Heart left ventricle (tissue), 16 donors: ENCODE results near the gene RIPK4. TPM values are rescaled to one million over a fixed set of nuclear protein-coding genes. Genes with fewer than 3 reads are reported as not detected.

ENCODE experiments used
- ATAC-seq, 4 donors: fragments of 200-7000 bp; cut with Tn5 transposase; one replicate each; pipeline ENCODE4 v1.9.1; 2020 to 2022; ENCODE audit warnings: moderate library complexity in 4 of 4, mild to moderate bottlenecking in 3 of 4, moderate number of reproducible peaks in 1 of 4
- DNase-seq, 5 donors: peaks; one replicate each; pipeline ENCODE4 v3.0.0-alpha.2; 2020
- H3K27ac ChIP-seq, 12 donors: fragments of 200-600 bp; sonication (generic) in 4 of 12; one replicate each; pipeline versions ENCODE4 v1.5.0 to v1.8.0; 2016 to 2022; ENCODE audit warnings: mild to moderate bottlenecking in 2 of 12
- H3K27me3 ChIP-seq, 9 donors: fragments of 200-600 bp; sonication (generic) in 2 of 9; one replicate each; pipeline versions ENCODE4 v1.5.1 to v1.8.0; 2016 to 2022; ENCODE audit warnings: mild to moderate bottlenecking in 3 of 9
- H3K36me3 ChIP-seq, 9 donors: fragments of 200-600 bp; sonication (generic) in 2 of 9; one replicate each; pipeline versions ENCODE4 v1.5.0 to v1.8.0; 2018 to 2022; ENCODE audit warnings: mild to moderate bottlenecking in 2 of 9
- H3K4me1 ChIP-seq, 12 donors: fragments of 200-600 bp; sonication (generic) in 4 of 12; one replicate each; pipeline versions ENCODE4 v1.5.0 to v1.8.0; 2016 to 2022; ENCODE audit warnings: mild to moderate bottlenecking in 3 of 12
- H3K4me3 ChIP-seq, 12 donors: fragments of 200-600 bp; sonication (generic) in 4 of 12; one replicate each; pipeline versions ENCODE4 v1.5.0 to v1.8.0; 2017 to 2022; ENCODE audit warnings: mild to moderate bottlenecking in 9 of 12, moderate library complexity in 4 of 12
- H3K9me3 ChIP-seq, 12 donors: fragments of 200-600 bp; sonication (generic) in 4 of 12; one replicate each; pipeline versions ENCODE4 v1.5.0 to v1.8.0; 2016 to 2022; ENCODE audit warnings: mild to moderate bottlenecking in 1 of 12
- CTCF ChIP-seq, 12 donors: fragments of 200-600 bp; sonication (generic) in 4 of 12; IDR thresholded peaks; one replicate each; pipeline versions ENCODE4 v1.5.0 to v1.8.0; 2018 to 2022; ENCODE audit warnings: antibody characterized with exemption in 12 of 12, mild to moderate bottlenecking in 5 of 12
- POLR2A ChIP-seq, 2 donors: fragments of 450-650 bp; IDR thresholded peaks; one replicate each; pipeline ENCODE4 v1.6.1; 2017; ENCODE audit warnings: antibody characterized with exemption in 2 of 2, mild to moderate bottlenecking in 2 of 2, moderate library complexity in 2 of 2
- WGBS, 4 donors: extraction: QIAGEN DNeasy Blood & Tissue Kit in 2 of 4; methylation state at CpG; one replicate each; pipeline versions ENCODE4 v1.1.5 to v1.1.7; 2013 to 2018; 5-methylcytosine and 5-hydroxymethylcytosine counted together
- intact Hi-C, 10 donors: fragments of 100-400 bp; cut with DNase I; formaldehyde crosslinking; loops; one replicate each; pipeline versions ENCODE4 v1.11.1 to v1.14.2; 2022
- polyA plus RNA-seq, 2 donors: library from polyadenylated mRNA; stranded (reverse); fragments of 200-250 nt; gene quantifications; one replicate each; pipeline ENCODE4 v1.2.3, GENCODE V29; 2013
- total RNA-seq, 9 donors: library from RNA; depleted of rRNA in 2 of 9; stranded (reverse); fragments of >200 nt in 2 of 9; fragmentation: NEBNext Ultra II Directional in 3 of 9; extraction: Animal tissue kit (Norgen Biotek cat#: 25700) in 3 of 9; gene quantifications; one replicate each; pipeline versions ENCODE4 v1.1.0 to v1.2.4, GENCODE V29; 2016 to 2023
- donor health status: ischemic (EF 13 %, LVEDD 7.1; RV severe dilation, severe dysfunction).
- donor health status: healthy with polysubstance abuse.
- donor health status: DM: no; HTN: yes; CAD: no.
- donor health status: DM: no; HTN: no; CAD: no.
- donor health status: ischemic (EF 25% LVEDD 6.9; RV normal size, moderate dysfunction).
- donor health status: ischemic (EF 25% LVEDD 5.7; RV mildly dilated, moderate dysfunction).
- donor health status: healthy.
- donor health status: DM: yes; HTN: yes; CAD: no.
- donor health status: ischemic (EF 35%, LVEDD 5.7; RV mildly dilated, moderate dysfunction).
- donor health status: nonischemic (EF 11% LVEDD 7.7; RV severe dilation, severe dysfunction).
- donor health status: DM: yes; HTN: yes; CAD: no.
- donor health status: PGD.
- donor health status: ischemic (EF 29% LVEDD 5.4; RV normal size, mild dysfunction).
- donor health status: nonischemic (EF 23%, LVEDD 6.1; RV moderate dilation, normal function).

RIPK4 gene
- total and polyA plus RNA-seq, 11 donors = 0.04 to 2.0 (median 0.08) TPM; not detected in 2

- Histone ChIP-seq H3K9me3 (no peaks in the 10 kb centered on the region), H3K4me1 (peaks cover 0 to 6% (median 0%) of the 10 kb centered on the region in 12 donors), H3K36me3 (no peaks in the 10 kb centered on the region), H3K27me3 (peaks cover 0 to 11% (median 0%) of the 10 kb centered on the region in 9 donors), H3K27ac (no peak overlapping the region), H3K4me3 (no peak overlapping the region)
- no peak for DNase-seq
- intact Hi-C loops = no loop called here
- ATAC-seq = no peak
- WGBS, 4 donors = 70 to 84% (median 76%) methylated on average over 16 of the region's 16 CpGs
- TF ChIP-seq CTCF (IDR thresholded peaks at IDR 0.05) (no peak), POLR2A (IDR thresholded peaks at IDR 0.05) (no peak)
Observed at GRCh38 chr21:41753006-41753898, 13.6 kb downstream of the RIPK4 start.

- ATAC-seq (peak in 1 of 4 donors; percentile 10), DNase-seq (no peak)
- peaks cover 0 to 15% (median 0%) of the 10 kb centered on the region in 9 donors for H3K27me3 ChIP-seq
- H3K9me3 ChIP-seq = no peaks in the 10 kb centered on the region
- no peak overlapping the region for H3K27ac ChIP-seq
- intact Hi-C loops = no loop called here
- WGBS, 4 donors = 71 to 82% (median 77%) methylated on average over 13 of the region's 13 CpGs
- H3K4me3 ChIP-seq = no peak overlapping the region
- no peaks in the 10 kb centered on the region for H3K36me3 ChIP-seq
- peaks cover 0 to 6% (median 0%) of the 10 kb centered on the region in 12 donors for H3K4me1 ChIP-seq
- TF ChIP-seq POLR2A (IDR thresholded peaks at IDR 0.05) (no peak), CTCF (IDR thresholded peaks at IDR 0.05) (no peak)
Observed at GRCh38 chr21:41752231-41752681, 14.6 kb downstream of the RIPK4 start.

GRCh38 chr21:41751611-41752011 is 15.2 kb downstream of the RIPK4 start:
- DNase-seq = peak in 1 of 5 donors; percentile 16
- 56 to 72% (median 62%) methylated on average over 10 to 12 of the region's 12 CpGs for WGBS, 4 donors
- Histone ChIP-seq H3K36me3 (no peaks in the 10 kb centered on the region), H3K27ac (no peak overlapping the region), H3K27me3 (peaks cover 0 to 15% (median 0%) of the 10 kb centered on the region in 9 donors), H3K4me1 (peaks cover 0 to 6% (median 0%) of the 10 kb centered on the region in 12 donors), H3K9me3 (no peaks in the 10 kb centered on the region), H3K4me3 (no peak overlapping the region)
- no peak for TF ChIP-seq POLR2A (IDR thresholded peaks at IDR 0.05)
- no peak for TF ChIP-seq CTCF (IDR thresholded peaks at IDR 0.05)
- ATAC-seq = no peak
- intact Hi-C loops = no loop called here

DNA sequence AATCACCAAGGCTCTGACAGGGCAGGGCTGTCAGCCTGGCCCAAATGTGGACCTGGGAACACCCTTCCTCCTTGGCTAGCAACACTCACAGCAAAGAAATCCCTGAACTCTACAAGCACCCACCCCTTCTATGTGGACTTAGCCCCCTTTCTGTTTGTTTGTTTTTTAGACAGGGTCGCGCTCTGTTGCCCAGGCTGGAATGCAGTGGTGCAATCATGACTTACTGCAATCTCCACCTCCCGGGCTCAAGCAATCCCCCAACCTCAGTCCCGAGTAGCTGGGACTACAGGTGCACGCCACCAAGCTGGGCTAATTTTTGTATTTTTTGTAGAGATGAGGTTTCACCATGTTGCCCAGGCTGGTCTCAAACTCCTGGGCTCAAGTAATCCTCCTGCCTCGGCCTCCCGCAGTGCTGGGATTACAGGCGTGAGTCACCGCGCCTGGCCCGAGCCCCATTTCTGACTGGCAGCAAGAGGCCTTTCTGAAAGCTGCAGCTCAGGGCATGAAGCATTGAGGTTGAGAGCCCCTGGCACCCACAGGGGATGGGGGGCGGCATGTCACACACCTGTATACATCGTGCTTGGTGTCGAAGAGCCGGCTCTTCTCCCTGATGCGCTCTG is 16.2 kb downstream of the RIPK4 start:
- no peak overlapping the region for H3K27ac ChIP-seq
- no peak for TF ChIP-seq POLR2A (IDR thresholded peaks at IDR 0.05)
- no peak for TF ChIP-seq CTCF (IDR thresholded peaks at IDR 0.05)
- H3K36me3 ChIP-seq = no peaks in the 10 kb centered on the region
- no peaks in the 10 kb centered on the region for H3K9me3 ChIP-seq
- intact Hi-C loops = no loop called here
- WGBS, 4 donors = 91 to 96% (median 94%) methylated on average over 13 to 16 of the region's 16 CpGs
- ATAC-seq (no peak), DNase-seq (peak in 1 of 5 donors; percentile 7)
- peaks cover 0 to 6% (median 0%) of the 10 kb centered on the region in 12 donors for H3K4me1 ChIP-seq
- peaks cover 0 to 15% (median 0%) of the 10 kb centered on the region in 9 donors for H3K27me3 ChIP-seq
- no peak overlapping the region for H3K4me3 ChIP-seq
